HEK293 (cell line): Measurements from ENCODE around the gene TPCN2.
A peak's percentile ranks its signal among the peaks of the same experiment; 100 is the strongest.
"Not testable (repeated sequence)": the region's sequence is repeated elsewhere in the genome, so short reads cannot be mapped to it uniquely, and the experiment has no call there.

Experiments
- CTCF ChIA-PET: fragments of 350-600 bp; formaldehyde crosslinking; extraction: SDS; loops from one replicate; lab custom pipeline; 2021; ENCODE audit warnings: antibody characterized with exemption; lab: Yijun Ruan, JAX
- POLR2A ChIA-PET: fragments of 300-600 bp; formaldehyde crosslinking; extraction: SDS; loops from one replicate; lab custom pipeline; 2020; ENCODE audit warnings: antibody characterized with exemption, inconsistent platforms; lab: Yijun Ruan, JAX
- H3K27ac ChIP-seq: fragments of 200-500 bp; sonication (Bioruptor generic); 2 replicates; pipeline ENCODE4 v1.5.1; 2014; ENCODE audit warnings: low read depth, low read length, control low read depth, inconsistent platforms; ENCODE audit errors: extremely low read depth
- H3K36me3 ChIP-seq, 2 experiments: fragments of 200-500 bp in 1 of 2; sonication (Bioruptor generic) in 1 of 2; 1 replicate in 1 of 2; 2 replicates in 1 of 2; pipeline ENCODE4 v1.5.1; 2014 to 2017; ENCODE audit warnings: inconsistent platforms in 2 of 2, low read length in 2 of 2; ENCODE audit not compliant: control insufficient read depth in 2 of 2, insufficient read depth in 1 of 2
- H3K4me1 ChIP-seq: fragments of 200-500 bp; sonication (Bioruptor generic); 2 replicates; pipeline ENCODE4 v1.5.1; 2014; ENCODE audit warnings: mild to moderate bottlenecking, low read length, inconsistent platforms; ENCODE audit not compliant: control insufficient read depth, insufficient read depth
- H3K4me3 ChIP-seq: 2 replicates; pipeline ENCODE4 v1.5.1; 2011; ENCODE audit warnings: low read depth, mild to moderate bottlenecking, control low read depth, low read length, moderate library complexity
- H3K9me3 ChIP-seq: fragments of 200-500 bp; sonication (Bioruptor generic); 2 replicates; pipeline ENCODE4 v1.5.1; 2014; ENCODE audit warnings: low read depth, low read length, inconsistent platforms; ENCODE audit not compliant: control insufficient read depth, insufficient read depth
- BCL11A ChIP-seq: fragments of 450-650 bp; formaldehyde crosslinking; IDR thresholded peaks from 2 replicates; pipeline ENCODE4 v1.5.1; 2016; ENCODE audit warnings: low read depth, missing biosample characterization, missing genetic modification characterization
- KLF7 ChIP-seq: fragments of 450-650 bp; formaldehyde crosslinking; IDR thresholded peaks from 2 replicates; pipeline ENCODE4 v1.5.1; 2016; ENCODE audit warnings: missing biosample characterization, missing genetic modification characterization, borderline replicate concordance
- KLF9 ChIP-seq: fragments of 450-650 bp; formaldehyde crosslinking; IDR thresholded peaks from 2 replicates; pipeline ENCODE4 v1.5.1; 2016; ENCODE audit warnings: missing biosample characterization, missing genetic modification characterization, low read depth
- OSR2 ChIP-seq: fragments of 450-650 bp; formaldehyde crosslinking; IDR thresholded peaks from 2 replicates; pipeline ENCODE4 v1.5.1; 2016; ENCODE audit warnings: missing biosample characterization, missing genetic modification characterization
- PRDM4 ChIP-seq: fragments of 450-650 bp; formaldehyde crosslinking; IDR thresholded peaks from 2 replicates; pipeline ENCODE4 v1.5.1; 2017; ENCODE audit warnings: missing biosample characterization, missing genetic modification characterization
- TCF7L2 ChIP-seq: IDR thresholded peaks from 2 replicates; pipeline ENCODE4 v1.6.1; 2011; ENCODE audit warnings: low read depth, mild to moderate bottlenecking, inconsistent platforms, low read length, moderate library complexity, borderline replicate concordance
- ZBTB21 ChIP-seq: fragments of 450-650 bp; formaldehyde crosslinking; IDR thresholded peaks from 2 replicates; pipeline ENCODE4 v1.5.1; 2017; ENCODE audit warnings: missing biosample characterization, missing genetic modification characterization
- ZBTB48 ChIP-seq: fragments of 450-650 bp; formaldehyde crosslinking; IDR thresholded peaks from 2 replicates; pipeline ENCODE4 v1.5.1; 2016; ENCODE audit warnings: missing biosample characterization, missing genetic modification characterization
- ZBTB8A ChIP-seq: fragments of 450-650 bp; formaldehyde crosslinking; IDR thresholded peaks from 2 replicates; pipeline ENCODE4 v1.5.1; 2016; ENCODE audit warnings: missing biosample characterization, missing genetic modification characterization
- ZEB2 ChIP-seq: fragments of 450-650 bp; formaldehyde crosslinking; IDR thresholded peaks from 2 replicates; pipeline ENCODE4 v1.5.1; 2016; ENCODE audit warnings: missing biosample characterization, missing genetic modification characterization
- ZIC2 ChIP-seq: fragments of 450-650 bp; formaldehyde crosslinking; IDR thresholded peaks from 2 replicates; pipeline ENCODE4 v1.5.1; 2016; ENCODE audit warnings: missing biosample characterization, missing genetic modification characterization
- ZNF121 ChIP-seq: fragments of 450-650 bp; formaldehyde crosslinking; IDR thresholded peaks from 2 replicates; pipeline ENCODE4 v1.5.1; 2016; ENCODE audit warnings: missing biosample characterization, missing genetic modification characterization
- ZNF23 ChIP-seq: fragments of 450-650 bp; formaldehyde crosslinking; IDR thresholded peaks from 2 replicates; pipeline ENCODE4 v1.5.1; 2016; ENCODE audit warnings: missing biosample characterization, missing genetic modification characterization, borderline replicate concordance
- ZNF248 ChIP-seq: fragments of 450-650 bp; formaldehyde crosslinking; IDR thresholded peaks from 2 replicates; pipeline ENCODE4 v1.5.1; 2017; ENCODE audit warnings: missing biosample characterization, missing genetic modification characterization
- ZNF280D ChIP-seq: fragments of 450-650 bp; formaldehyde crosslinking; IDR thresholded peaks from 2 replicates; pipeline ENCODE4 v1.5.1; 2016; ENCODE audit warnings: missing biosample characterization, missing genetic modification characterization
- ZNF341 ChIP-seq: fragments of 450-650 bp; formaldehyde crosslinking; IDR thresholded peaks from 2 replicates; pipeline ENCODE4; 2016; ENCODE audit warnings: low read depth, missing biosample characterization, missing genetic modification characterization
- ZNF37A ChIP-seq: fragments of 450-650 bp; IDR thresholded peaks from 2 replicates; pipeline ENCODE4 v1.5.1; 2018; ENCODE audit warnings: missing biosample characterization, missing genetic modification characterization
- ZNF473 ChIP-seq: fragments of 450-650 bp; formaldehyde crosslinking; IDR thresholded peaks from 2 replicates; pipeline ENCODE4 v1.5.1; 2017; ENCODE audit warnings: missing biosample characterization, missing genetic modification characterization
- ZNF548 ChIP-seq: fragments of 450-650 bp; formaldehyde crosslinking; IDR thresholded peaks from 2 replicates; pipeline ENCODE4 v1.5.1; 2016; ENCODE audit warnings: missing biosample characterization, missing genetic modification characterization
- ZNF585B ChIP-seq: fragments of 450-650 bp; formaldehyde crosslinking; IDR thresholded peaks from 2 replicates; pipeline ENCODE4 v1.5.1; 2016; ENCODE audit warnings: missing biosample characterization, missing genetic modification characterization
- ZNF624 ChIP-seq: fragments of 450-650 bp; formaldehyde crosslinking; IDR thresholded peaks from 2 replicates; pipeline ENCODE4 v1.5.1; 2017; ENCODE audit warnings: missing biosample characterization, missing genetic modification characterization
- ZSCAN16 ChIP-seq: fragments of 450-650 bp; formaldehyde crosslinking; IDR thresholded peaks from 2 replicates; pipeline ENCODE4 v1.5.1; 2016; ENCODE audit warnings: missing biosample characterization, missing genetic modification characterization
- ZSCAN30 ChIP-seq: fragments of 450-650 bp; IDR thresholded peaks from 2 replicates; pipeline ENCODE4 v1.5.1; 2018; ENCODE audit warnings: missing biosample characterization, mild to moderate bottlenecking, missing genetic modification characterization, moderate library complexity

TPCN2 gene

GRCh38 chr11:69048694-69049489 is at the start of gene TPCN2 (continued):
- peak; percentile 41; the same call in 1 of the 2 replicates for TF ChIP-seq ZIC2 (tag by site-specific recombination)
- no peak for TF ChIP-seq KLF7 (tag by site-specific recombination)
- peak; percentile 47; the same call in 1 of the 2 replicates for TF ChIP-seq ZBTB48
- TF ChIP-seq ZSCAN16 (tag by site-specific recombination) = no peak
- peak; percentile 54; the same call in 1 of the 2 replicates for TF ChIP-seq KLF9 (tag by site-specific recombination)
- TF ChIP-seq ZSCAN30 (tag by site-specific recombination) = 0 out of 2 replicates have a peak, but pooled peaks have one; percentile 23
- TF ChIP-seq, all 188 proteins: peak for 15

GRCh38 chr11:68999093-68999747 is 49.5 kb upstream of the TPCN2 start:
- Histone ChIP-seq H3K27ac (no peak overlapping the region), H3K4me1 (0 out of 2 replicates have a peak, but pooled peaks cover 2% of the 10 kb centered on the region), H3K9me3 (no peaks in the 10 kb centered on the region), H3K36me3 (no peaks in the 10 kb centered on the region), H3K4me3 (no peak overlapping the region)
- TF ChIP-seq ZEB2 (no peak), TCF7L2 (no peak)
- ChIA-PET CTCF (interaction anchor here (0.6 kb wide), 1 partner anchor 22 kb away, joined by 3 read pairs; no protein-coding TSS in a partner anchor), POLR2A (no interaction called here)

- H3K9me3 ChIP-seq, H3K36me3 ChIP-seq, H3K27ac ChIP-seq, H3K4me1 ChIP-seq, H3K4me3 ChIP-seq, POLR2A ChIA-PET: not testable (repeated sequence)
- CTCF ChIA-PET = interaction anchor here (0.7 kb wide), 1 partner anchor 1874 kb away, joined by 3 read pairs; no protein-coding TSS in a partner anchor
Measured at GRCh38 chr11:68999748-69000355, 48.9 kb upstream of the TPCN2 start.

GRCh38 chr11:69000391-69000790 is 48.3 kb upstream of the TPCN2 start:
- H3K27ac ChIP-seq = no peak overlapping the region
- H3K9me3 ChIP-seq = no peaks in the 10 kb centered on the region
- POLR2A ChIA-PET = no interaction called here
- CTCF ChIA-PET = interaction anchor here (0.7 kb wide), 1 partner anchor 1873 kb away, joined by 3 read pairs; no protein-coding TSS in a partner anchor
- 0 out of 2 replicates have a peak, but pooled peaks cover 2% of the 10 kb centered on the region for H3K4me1 ChIP-seq
- TF ChIP-seq ZNF548 (tag by site-specific recombination) = no peak
- TF ChIP-seq PRDM4 (tag by site-specific recombination) = no peak
- TF ChIP-seq ZNF341 (tag by site-specific recombination) = no peak
- no peak for TF ChIP-seq ZNF585B (tag by site-specific recombination)
- no peak for TF ChIP-seq ZNF37A (tag by site-specific recombination)
- TF ChIP-seq ZNF23 (tag by site-specific recombination) = no peak
- no peak for TF ChIP-seq ZBTB8A (tag by site-specific recombination)
- no peak for TF ChIP-seq ZNF121
- no peak for TF ChIP-seq OSR2 (tag by site-specific recombination)
- no peak for TF ChIP-seq ZSCAN30 (tag by site-specific recombination)
- TF ChIP-seq ZNF280D (tag by site-specific recombination) = no peak
- TF ChIP-seq ZNF248 = no peak
- no peak for TF ChIP-seq ZNF473 (tag by site-specific recombination)
- TF ChIP-seq ZNF624 (tag by site-specific recombination) = no peak
- TF ChIP-seq ZBTB21 (tag by site-specific recombination) = no peak
- no peak for TF ChIP-seq BCL11A (tag by site-specific recombination)
- H3K36me3 ChIP-seq = no peaks in the 10 kb centered on the region
- no peak overlapping the region for H3K4me3 ChIP-seq
